Measurements from ENCODE around the gene ALK.

The ALK gene

GRCh38 chr2:29900971-29901633 lies 20.3 kb downstream of the ALK start:
- Histone ChIP-seq H3K4me3 (ENCODE audit: low read length) (no peak overlapping the region), H3K27me3 (replicated peaks; ENCODE audit: insufficient read depth, low read length) (no peaks in the 10 kb centered on the region), H2AFZ (ENCODE audit: low read length) (no peak overlapping the region), H3K9me2 (replicated peaks; ENCODE audit: insufficient read depth, low read length) (no peaks in the 10 kb centered on the region), H3K4me1 (ENCODE audit: low read length) (no peaks in the 10 kb centered on the region), H3K9ac (ENCODE audit: low read length) (no peak overlapping the region), H3K9me3 (replicated peaks; ENCODE audit: insufficient read depth, low read length) (no peaks in the 10 kb centered on the region), H3K4me2 (ENCODE audit: low read depth, low read length) (no peak overlapping the region), H3K27ac (ENCODE audit: low read length) (no peak overlapping the region), H3F3A (ENCODE audit: insufficient read depth, low read length) (no peaks in the 10 kb centered on the region), H3K79me2 (ENCODE audit: low read length) (no peaks in the 10 kb centered on the region), H3K36me3 (replicated peaks; ENCODE audit: insufficient read depth, low read length) (no peaks in the 10 kb centered on the region), H4K20me1 (ENCODE audit: insufficient read depth, low read length) (no peaks in the 10 kb centered on the region)
- DNase-seq = no peak
- no peak for TF ChIP-seq EZH2 (optimal IDR thresholded peaks at IDR 0.05; ENCODE audit: low read depth, low read length)
- no peak for TF ChIP-seq CTCF (IDR thresholded peaks at IDR 0.05; ENCODE audit: low read length)
- no peak for TF ChIP-seq EZH2phosphoT487 (IDR thresholded peaks at IDR 0.05; ENCODE audit: low read length)

GRCh38 chr2:29898999-29899398 lies 22.4 kb downstream of the ALK start:
- no peaks in the 10 kb centered on the region for H3K9me2 ChIP-seq (replicated peaks; ENCODE audit: insufficient read depth, low read length)
- H3K27ac ChIP-seq (ENCODE audit: low read length) = no peak overlapping the region
- no peak overlapping the region for H2AFZ ChIP-seq (ENCODE audit: low read length)
- no peaks in the 10 kb centered on the region for H3K79me2 ChIP-seq (ENCODE audit: low read length)
- no peaks in the 10 kb centered on the region for H3K36me3 ChIP-seq (replicated peaks; ENCODE audit: insufficient read depth, low read length)
- no peaks in the 10 kb centered on the region for H3K9me3 ChIP-seq (replicated peaks; ENCODE audit: insufficient read depth, low read length)
- TF ChIP-seq EZH2 (optimal IDR thresholded peaks at IDR 0.05; ENCODE audit: low read depth, low read length) (no peak), EZH2phosphoT487 (IDR thresholded peaks at IDR 0.05; ENCODE audit: low read length) (no peak), CTCF (IDR thresholded peaks at IDR 0.05; ENCODE audit: low read length) (no peak)
- no peaks in the 10 kb centered on the region for H4K20me1 ChIP-seq (ENCODE audit: insufficient read depth, low read length)
- H3K4me3 ChIP-seq (ENCODE audit: low read length) = no peak overlapping the region
- no peak overlapping the region for H3K9ac ChIP-seq (ENCODE audit: low read length)
- H3K27me3 ChIP-seq (replicated peaks; ENCODE audit: insufficient read depth, low read length) = no peaks in the 10 kb centered on the region
- H3K4me1 ChIP-seq (ENCODE audit: low read length) = no peaks in the 10 kb centered on the region
- H3F3A ChIP-seq (ENCODE audit: insufficient read depth, low read length) = no peaks in the 10 kb centered on the region
- no peak overlapping the region for H3K4me2 ChIP-seq (ENCODE audit: low read depth, low read length)
- DNase-seq = no peak

- no peak overlapping the region for H3K4me3 ChIP-seq (ENCODE audit: low read length)
- H3K4me1 ChIP-seq (ENCODE audit: low read length) = no peaks in the 10 kb centered on the region
- H3K27ac ChIP-seq (ENCODE audit: low read length) = no peak overlapping the region
- TF ChIP-seq CTCF (IDR thresholded peaks at IDR 0.05; ENCODE audit: low read length) = no peak
- no peak for TF ChIP-seq EZH2phosphoT487 (IDR thresholded peaks at IDR 0.05; ENCODE audit: low read length)
- TF ChIP-seq EZH2 (optimal IDR thresholded peaks at IDR 0.05; ENCODE audit: low read depth, low read length) = no peak
- DNase-seq = no peak
- no peak overlapping the region for H2AFZ ChIP-seq (ENCODE audit: low read length)
- no peak overlapping the region for H3K9ac ChIP-seq (ENCODE audit: low read length)
- H3K9me2 ChIP-seq (replicated peaks; ENCODE audit: insufficient read depth, low read length) = no peaks in the 10 kb centered on the region
- H3K79me2 ChIP-seq (ENCODE audit: low read length) = no peaks in the 10 kb centered on the region
- H3K36me3 ChIP-seq (replicated peaks; ENCODE audit: insufficient read depth, low read length) = no peaks in the 10 kb centered on the region
- no peaks in the 10 kb centered on the region for H3F3A ChIP-seq (ENCODE audit: insufficient read depth, low read length)
- no peaks in the 10 kb centered on the region for H4K20me1 ChIP-seq (ENCODE audit: insufficient read depth, low read length)
- no peaks in the 10 kb centered on the region for H3K27me3 ChIP-seq (replicated peaks; ENCODE audit: insufficient read depth, low read length)
- no peaks in the 10 kb centered on the region for H3K9me3 ChIP-seq (replicated peaks; ENCODE audit: insufficient read depth, low read length)
- H3K4me2 ChIP-seq (ENCODE audit: low read depth, low read length) = no peak overlapping the region
Observed at GRCh38 chr2:29894822-29895614, 26.4 kb downstream of the ALK start.
